MM.1S (cell line): ENCODE measurements around the gene ST8SIA5.

Source experiments
- DNase-seq: peaks from one replicate; pipeline ENCODE4 v3.0.0-alpha.2; 2015
- H2AFZ ChIP-seq: fragments of 300-600 bp; sonication (generic); 2 replicates; pipeline ENCODE4 v1.6.0; 2016; ENCODE audit warnings: antibody characterized with exemption, low read length
- H3F3A ChIP-seq: fragments of 300-600 bp; sonication (generic); 2 replicates; pipeline ENCODE4 v1.6.1; 2016; ENCODE audit warnings: mild to moderate bottlenecking, antibody characterized with exemption, low read length, moderate library complexity, mixed read lengths; ENCODE audit not compliant: insufficient read depth
- H3K27ac ChIP-seq: fragments of 300-600 bp; sonication (generic); 2 replicates; pipeline ENCODE4 v1.5.1; 2016; ENCODE audit warnings: mild to moderate bottlenecking, low read length
- H3K27me3 ChIP-seq: fragments of 300-600 bp; sonication (generic); replicated peaks from 2 replicates; pipeline ENCODE4 v1.6.0; 2016; ENCODE audit warnings: low read length; ENCODE audit not compliant: insufficient read depth
- H3K36me3 ChIP-seq: fragments of 300-600 bp; sonication (generic); replicated peaks from 2 replicates; pipeline ENCODE4 v1.6.1; 2016; ENCODE audit warnings: mild to moderate bottlenecking, low read length, mixed read lengths; ENCODE audit not compliant: insufficient read depth
- H3K4me1 ChIP-seq: fragments of 300-600 bp; sonication (generic); 2 replicates; pipeline ENCODE4 v1.6.1; 2016; ENCODE audit warnings: low read length, mixed read lengths
- H3K4me2 ChIP-seq: fragments of 300-600 bp; sonication (generic); 2 replicates; pipeline ENCODE4 v1.6.0; 2016; ENCODE audit warnings: low read depth, low read length
- H3K4me3 ChIP-seq: fragments of 300-600 bp; sonication (generic); 2 replicates; pipeline ENCODE4 v1.5.1; 2016; ENCODE audit warnings: low read length, mixed read lengths
- H3K79me2 ChIP-seq: fragments of 300-600 bp; sonication (generic); 2 replicates; pipeline ENCODE4 v1.6.1; 2016; ENCODE audit warnings: mixed run types, low read length, mixed read lengths
- H3K9ac ChIP-seq: fragments of 300-600 bp; sonication (generic); 2 replicates; pipeline ENCODE4 v1.6.1; 2016; ENCODE audit warnings: low read length, mixed read lengths
- H3K9me2 ChIP-seq: fragments of 300-600 bp; sonication (generic); replicated peaks from 2 replicates; pipeline ENCODE4 v1.6.1; 2016; ENCODE audit warnings: mild to moderate bottlenecking, low read length, mixed read lengths; ENCODE audit not compliant: insufficient read depth
- H3K9me3 ChIP-seq: fragments of 300-600 bp; sonication (generic); replicated peaks from 2 replicates; pipeline ENCODE4 v1.6.1; 2016; ENCODE audit warnings: mild to moderate bottlenecking, low read length, mixed read lengths; ENCODE audit not compliant: insufficient read depth
- H4K20me1 ChIP-seq: fragments of 300-600 bp; sonication (generic); 2 replicates; pipeline ENCODE4 v1.6.1; 2016; ENCODE audit warnings: mild to moderate bottlenecking, low read length, moderate library complexity, mixed read lengths; ENCODE audit not compliant: insufficient read depth
- CTCF ChIP-seq: fragments of 300-600 bp; sonication (generic); IDR thresholded peaks from 2 replicates; pipeline ENCODE4 v1.5.1; 2016; ENCODE audit warnings: antibody characterized with exemption, low read length, mixed read lengths
- EZH2 ChIP-seq: fragments of 300-600 bp; sonication (generic); optimal IDR thresholded peaks from 2 replicates; pipeline ENCODE3; 2017; ENCODE audit warnings: low read depth, mild to moderate bottlenecking, antibody characterized with exemption, low read length, mixed read lengths
- EZH2phosphoT487 ChIP-seq: fragments of 300-600 bp; sonication (generic); IDR thresholded peaks from 2 replicates; pipeline ENCODE4 v1.6.1; 2018; ENCODE audit warnings: antibody characterized with exemption, low read length

ST8SIA5 gene

DNA sequence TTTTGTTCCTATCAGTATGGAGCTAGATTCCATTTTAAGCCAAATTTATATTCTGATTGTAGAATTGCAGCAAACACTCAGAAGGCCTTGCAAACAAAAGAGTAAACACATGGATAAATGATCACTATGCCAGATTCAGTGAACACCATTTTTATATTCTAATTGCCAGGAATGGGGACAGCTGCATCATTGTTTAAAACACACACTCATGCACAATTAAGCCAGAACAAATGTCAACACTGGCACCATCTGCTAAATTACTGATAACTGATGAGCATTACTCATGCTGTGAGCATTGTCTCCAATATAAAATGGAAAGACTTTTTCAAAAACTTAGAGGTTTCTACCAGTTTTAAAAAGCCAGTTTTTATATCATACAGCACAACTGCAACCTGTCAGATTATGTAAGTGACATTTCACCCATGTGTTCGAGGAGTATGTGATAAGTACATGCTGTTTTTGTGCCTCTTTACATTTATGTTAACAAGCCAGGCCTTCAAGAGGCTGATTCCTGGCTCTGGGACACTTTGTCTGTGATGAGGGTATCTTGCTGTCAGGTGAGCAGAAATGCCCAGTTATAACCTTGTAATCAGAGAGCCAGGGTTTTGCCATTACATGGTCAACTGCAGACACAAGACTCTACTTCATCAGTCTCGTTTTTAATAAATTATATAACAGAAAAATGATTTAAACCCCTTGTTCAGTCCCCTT, 4.4 kb upstream of the ST8SIA5 start:
- no peaks in the 10 kb centered on the region for H3K9me3 ChIP-seq
- DNase-seq = no peak
- no peaks in the 10 kb centered on the region for H3K36me3 ChIP-seq
- H3K79me2 ChIP-seq = no peaks in the 10 kb centered on the region
- H3K4me3 ChIP-seq = no peak overlapping the region
- no peaks in the 10 kb centered on the region for H4K20me1 ChIP-seq
- no peak overlapping the region for H3K27ac ChIP-seq
- H3K4me1 ChIP-seq = no peaks in the 10 kb centered on the region
- no peak for TF ChIP-seq CTCF
- TF ChIP-seq EZH2 = no peak
- TF ChIP-seq EZH2phosphoT487 = no peak
- no peak overlapping the region for H3K9ac ChIP-seq
- no peak overlapping the region for H2AFZ ChIP-seq
- H3K27me3 ChIP-seq = no peaks in the 10 kb centered on the region
- no peak overlapping the region for H3K4me2 ChIP-seq
- no peaks in the 10 kb centered on the region for H3K9me2 ChIP-seq
- no peaks in the 10 kb centered on the region for H3F3A ChIP-seq

DNA sequence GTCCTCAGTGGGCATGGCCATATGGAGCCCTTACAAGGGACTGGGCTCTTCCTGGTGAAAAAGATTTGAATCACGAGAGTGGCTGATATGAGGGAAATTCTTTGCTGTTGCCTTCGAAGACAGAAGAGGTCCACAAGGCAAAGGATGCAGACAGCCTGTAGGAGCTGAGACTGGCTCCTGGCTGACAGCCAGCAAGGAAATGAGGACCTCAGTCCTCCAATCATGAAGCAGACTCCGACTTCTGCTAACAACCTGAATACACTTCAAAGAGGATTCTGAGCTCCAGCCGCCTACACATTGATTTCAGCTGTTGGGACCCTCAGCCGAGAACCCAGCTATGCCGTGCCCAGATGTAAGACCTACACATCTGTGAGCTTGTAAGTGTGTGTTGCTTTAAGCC, 3.0 kb upstream of the ST8SIA5 start:
- H3K4me3 ChIP-seq = no peak overlapping the region
- no peaks in the 10 kb centered on the region for H3K9me2 ChIP-seq
- H3K27ac ChIP-seq = no peak overlapping the region
- no peaks in the 10 kb centered on the region for H3K36me3 ChIP-seq
- no peak overlapping the region for H3K9ac ChIP-seq
- H3F3A ChIP-seq = no peaks in the 10 kb centered on the region
- DNase-seq = no peak
- no peaks in the 10 kb centered on the region for H3K4me1 ChIP-seq
- H2AFZ ChIP-seq = no peak overlapping the region
- no peaks in the 10 kb centered on the region for H3K9me3 ChIP-seq
- no peaks in the 10 kb centered on the region for H3K27me3 ChIP-seq
- H3K4me2 ChIP-seq = no peak overlapping the region
- no peaks in the 10 kb centered on the region for H3K79me2 ChIP-seq
- H4K20me1 ChIP-seq = no peaks in the 10 kb centered on the region
- TF ChIP-seq EZH2 = no peak
- no peak for TF ChIP-seq EZH2phosphoT487
- no peak for TF ChIP-seq CTCF

- no peak for TF ChIP-seq EZH2
- no peak for TF ChIP-seq CTCF
- no peak for TF ChIP-seq EZH2phosphoT487
- Histone ChIP-seq H3F3A (no peaks in the 10 kb centered on the region), H3K9ac (no peak overlapping the region), H4K20me1 (no peaks in the 10 kb centered on the region), H2AFZ (no peak overlapping the region), H3K27me3 (no peaks in the 10 kb centered on the region), H3K27ac (no peak overlapping the region), H3K9me2 (no peaks in the 10 kb centered on the region), H3K9me3 (no peaks in the 10 kb centered on the region), H3K36me3 (no peaks in the 10 kb centered on the region), H3K79me2 (no peaks in the 10 kb centered on the region), H3K4me1 (peaks cover 7% of the 10 kb centered on the region), H3K4me3 (no peak overlapping the region), H3K4me2 (no peak overlapping the region)
- no peak for DNase-seq
Measured at GRCh38 chr18:46756025-46756558, 761 bp downstream of the ST8SIA5 start.
